Nephron progenitor cell (in vitro differentiated cells): Measurements from ENCODE around the gene PCBD2.
"Not testable (repeated sequence)": the region's sequence is repeated elsewhere in the genome, so short reads cannot be mapped to it uniquely, and the experiment has no call there.

Experiments
- DNase-seq: peaks from one replicate; pipeline ENCODE4 v3.0.0; 2021
- H3K27ac Mint-ChIP-seq: 2 replicates; pipeline ENCODE4 v1.8.0; 2021; ENCODE audit warnings: mild to moderate bottlenecking, moderate library complexity, mixed read lengths
- H3K27me3 Mint-ChIP-seq: 2 replicates; pipeline ENCODE4 v1.8.0; 2021; ENCODE audit warnings: mild to moderate bottlenecking, low read depth, mixed read lengths; ENCODE audit not compliant: poor library complexity
- H3K36me3 Mint-ChIP-seq: 2 replicates; pipeline ENCODE4 v1.8.0; 2021; ENCODE audit warnings: low read depth, mixed read lengths
- H3K4me1 Mint-ChIP-seq: 2 replicates; pipeline ENCODE4 v1.8.0; 2021; ENCODE audit warnings: mixed read lengths
- H3K4me3 Mint-ChIP-seq: 2 replicates; pipeline ENCODE4 v1.8.0; 2021; ENCODE audit warnings: mild to moderate bottlenecking, moderate library complexity, mixed read lengths
- H3K9me3 Mint-ChIP-seq: 2 replicates; pipeline ENCODE4 v1.8.0; 2021; ENCODE audit warnings: mild to moderate bottlenecking, moderate library complexity, mixed read lengths
- CTCF ChIP-seq: fragments of 200-600 bp; sonication (generic); IDR thresholded peaks from 2 replicates; pipeline ENCODE4 v1.5.0; 2021; ENCODE audit warnings: antibody characterized with exemption

Gene PCBD2

GRCh38 chr5:134902071-134902801 lies 2.7 kb upstream of the PCBD2 start:
- DNase-seq: no peak
- TF ChIP-seq CTCF: no peak
- Mint-ChIP-seq H3K4me3 (no peak overlapping the region), H3K36me3 (peaks cover 7% of the 10 kb centered on the region), H3K27ac (peak overlapping the region; percentile 95), H3K9me3 (no peaks in the 10 kb centered on the region), H3K4me1 (peaks cover 9% of the 10 kb centered on the region), H3K27me3 (no peaks in the 10 kb centered on the region)

GRCh38 chr5:134905246-134905996 lies 490 bp downstream of the PCBD2 start:
- TF ChIP-seq CTCF: peak; percentile 79
- H3K36me3 Mint-ChIP-seq: no peaks in the 10 kb centered on the region
- peaks cover 9% of the 10 kb centered on the region for H3K4me1 Mint-ChIP-seq
- no peaks in the 10 kb centered on the region for H3K27me3 Mint-ChIP-seq
- no peaks in the 10 kb centered on the region for H3K9me3 Mint-ChIP-seq
- H3K4me3 Mint-ChIP-seq: peak overlapping the region; percentile 92
- peak overlapping the region; percentile 76 for H3K27ac Mint-ChIP-seq
- no peak for DNase-seq

GRCh38 chr5:134906811-134907210 lies 1.9 kb downstream of the PCBD2 start:
- Mint-ChIP-seq H3K4me3 (peak overlapping the region; percentile 61), H3K27ac (no peak overlapping the region), H3K4me1 (peaks cover 9% of the 10 kb centered on the region), H3K9me3 (no peaks in the 10 kb centered on the region), H3K27me3 (no peaks in the 10 kb centered on the region), H3K36me3 (peaks cover 5% of the 10 kb centered on the region)
- TF ChIP-seq CTCF: no peak
- no peak for DNase-seq

GRCh38 chr5:134910752-134911151 lies 5.8 kb downstream of the PCBD2 start:
- H3K36me3 Mint-ChIP-seq, H3K9me3 Mint-ChIP-seq, DNase-seq, H3K4me1 Mint-ChIP-seq, H3K27ac Mint-ChIP-seq, H3K4me3 Mint-ChIP-seq, H3K27me3 Mint-ChIP-seq: not testable (repeated sequence)

GRCh38 chr5:134911285-134912206 lies 6.6 kb downstream of the PCBD2 start:
- Mint-ChIP-seq H3K27me3 (no peaks in the 10 kb centered on the region), H3K4me1 (no peaks in the 10 kb centered on the region), H3K36me3 (peaks cover 5% of the 10 kb centered on the region), H3K27ac (no peak overlapping the region), H3K4me3 (no peak overlapping the region), H3K9me3 (no peaks in the 10 kb centered on the region)
- no peak for TF ChIP-seq CTCF
- no peak for DNase-seq

- Mint-ChIP-seq H3K27ac (no peak overlapping the region), H3K4me3 (no peak overlapping the region), H3K4me1 (no peaks in the 10 kb centered on the region), H3K36me3 (peaks cover 5% of the 10 kb centered on the region), H3K9me3 (no peaks in the 10 kb centered on the region), H3K27me3 (no peaks in the 10 kb centered on the region)
- no peak for TF ChIP-seq CTCF
- no peak for DNase-seq
Observed at GRCh38 chr5:134913254-134913653, 8.3 kb downstream of the PCBD2 start.
